GM21447 (cell line): ENCODE measurements around the gene OSMR.

Source experiments
- ATAC-seq: cut with Tn5 transposase; IDR thresholded peaks from one replicate; pipeline ENCODE4 v1.9.1; 2021; ENCODE audit not compliant: unreplicated experiment

Gene OSMR

DNA sequence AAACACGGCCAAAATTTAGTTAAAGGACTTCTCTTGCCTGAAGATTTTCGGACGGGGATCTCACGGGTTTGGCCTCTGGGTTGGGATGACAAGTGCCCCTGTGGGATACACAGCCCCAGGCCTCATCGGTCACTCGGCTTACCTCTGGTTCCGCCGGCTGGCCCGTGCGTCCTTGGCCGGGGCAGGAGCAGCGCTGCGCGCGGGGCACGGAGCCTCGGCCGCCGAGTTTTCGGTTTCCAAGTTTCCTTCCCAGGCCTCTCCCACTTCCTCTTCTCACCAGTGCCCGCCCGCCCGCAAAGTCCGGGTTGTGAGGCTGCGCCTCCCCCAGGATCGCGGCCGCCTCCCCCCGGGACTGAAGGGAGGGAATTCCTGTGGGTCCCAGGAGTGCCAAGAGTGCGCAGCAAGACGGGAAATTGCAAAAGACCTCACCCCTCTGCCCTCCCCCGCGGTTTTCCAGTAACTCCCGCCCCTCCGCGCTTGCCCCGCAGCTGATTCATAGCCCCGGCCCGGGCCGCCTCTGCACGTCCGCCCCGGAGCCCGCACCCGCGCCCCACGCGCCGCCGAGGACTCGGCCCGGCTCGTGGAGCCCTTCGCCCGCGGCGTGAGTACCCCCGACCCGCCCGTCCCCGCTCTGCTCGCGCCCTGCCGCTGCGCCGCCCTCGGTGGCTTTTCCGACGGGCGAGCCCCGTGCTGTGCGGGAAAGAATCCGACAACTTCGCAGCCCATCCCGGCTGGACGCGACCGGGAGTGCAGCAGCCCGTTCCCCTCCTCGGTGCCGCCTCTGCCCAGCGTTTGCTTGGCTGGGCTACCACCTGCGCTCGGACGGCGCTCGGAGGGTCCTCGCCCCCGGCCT lies at the start of gene OSMR:
Gene OSMR, plus strand, starts transcription at position 487 of the 853 bp plus-strand sequence. CDS start 23,033 bp downstream, outside the sequence.
- no peak for ATAC-seq

DNA sequence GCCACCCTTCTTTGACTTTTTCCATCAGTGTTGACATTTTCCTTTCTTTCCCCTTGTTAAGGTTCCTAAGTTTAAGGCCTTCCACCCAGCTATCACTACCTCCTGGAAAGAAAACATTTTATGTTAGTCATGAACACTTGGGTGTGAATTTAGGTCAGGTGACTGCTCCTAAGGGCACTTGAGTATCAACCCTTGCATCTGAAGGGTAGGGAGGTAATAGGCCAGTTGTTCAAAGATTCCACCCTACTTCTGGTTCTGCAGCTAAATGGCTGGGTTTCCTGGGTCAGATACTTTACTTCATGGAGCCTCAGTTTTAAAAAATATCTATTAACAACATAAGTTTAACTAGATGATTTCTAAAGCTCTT lies 49.1 kb upstream of the OSMR start:
- ATAC-seq, result no peak

DNA sequence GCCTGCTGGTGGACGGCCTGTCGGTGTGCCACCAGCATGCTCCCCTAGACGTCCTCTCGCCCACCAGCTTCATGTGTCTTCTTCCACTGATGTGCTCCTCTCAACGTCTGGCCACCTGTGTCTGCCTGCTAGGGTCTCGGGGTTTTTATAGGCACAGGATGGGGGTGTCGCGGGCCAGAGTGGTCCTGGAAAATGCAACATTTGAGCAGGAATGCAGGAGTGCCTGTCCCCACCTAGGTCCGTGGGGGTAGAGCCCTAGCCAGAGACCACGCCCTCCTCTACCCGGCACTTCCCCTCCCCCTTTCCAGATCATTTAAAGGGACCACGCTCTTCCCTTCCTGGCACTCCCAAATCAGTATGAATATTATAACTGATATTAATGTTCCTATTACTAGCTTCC lies 48.0 kb upstream of the OSMR start:
- ATAC-seq, result no peak

DNA sequence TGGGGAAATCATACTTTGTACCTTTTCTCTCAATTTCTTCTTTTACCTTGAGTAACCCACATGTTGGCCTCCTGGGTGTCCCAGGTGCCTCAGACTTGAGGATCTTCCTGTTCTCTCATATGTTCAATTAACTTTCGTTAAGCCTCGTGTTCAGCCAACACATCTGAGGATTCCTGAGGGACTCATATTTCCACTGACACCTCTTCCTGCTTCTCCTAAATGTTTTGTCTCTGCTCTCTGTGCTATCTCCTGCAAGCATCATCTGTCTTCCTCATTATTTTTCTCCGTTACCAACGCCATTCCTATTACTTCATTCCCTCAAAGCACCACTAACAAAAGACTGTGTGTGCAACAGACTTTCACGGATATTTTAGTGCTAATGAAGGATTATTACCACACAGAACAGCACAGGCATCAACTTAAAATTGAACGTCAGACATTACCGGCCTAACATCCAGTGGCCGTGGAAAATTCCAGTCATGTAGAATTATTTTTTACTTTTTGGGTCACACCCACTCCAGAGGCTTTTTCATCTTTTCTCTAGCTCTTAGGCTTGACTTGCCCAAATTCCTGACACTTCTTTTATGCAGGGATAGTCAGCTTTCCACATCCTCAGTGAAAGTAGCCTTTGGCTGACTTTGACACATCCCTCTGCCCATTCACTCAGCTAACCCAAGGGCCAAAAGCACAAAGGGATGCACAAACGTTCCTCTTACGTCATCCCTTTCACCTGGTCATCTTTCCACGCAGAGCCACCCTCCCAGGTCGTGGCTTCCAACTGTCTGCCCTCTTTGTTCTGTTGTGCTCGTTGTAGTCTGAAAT lies 46.0 kb upstream of the OSMR start:
- ATAC-seq, result no peak

DNA sequence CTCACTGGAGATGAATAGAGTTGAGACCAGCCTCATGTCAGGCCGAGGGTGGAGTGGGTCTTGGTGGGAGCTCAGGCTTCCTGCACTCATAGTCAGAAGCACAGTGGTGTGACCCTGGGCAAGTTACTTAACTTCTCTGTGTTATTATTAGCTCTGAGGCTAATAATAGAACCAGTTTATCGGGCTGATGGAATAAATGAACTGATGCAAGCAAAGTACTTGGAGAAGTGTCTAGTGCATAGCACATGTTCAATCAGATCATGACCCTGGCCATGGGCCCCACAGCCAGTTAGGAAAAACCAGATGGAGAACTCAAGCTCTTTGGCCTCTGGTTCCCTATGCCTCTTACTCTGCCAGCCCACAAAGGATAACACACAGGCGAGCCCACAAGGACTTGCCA lies 45.3 kb upstream of the OSMR start:
- no peak for ATAC-seq

DNA sequence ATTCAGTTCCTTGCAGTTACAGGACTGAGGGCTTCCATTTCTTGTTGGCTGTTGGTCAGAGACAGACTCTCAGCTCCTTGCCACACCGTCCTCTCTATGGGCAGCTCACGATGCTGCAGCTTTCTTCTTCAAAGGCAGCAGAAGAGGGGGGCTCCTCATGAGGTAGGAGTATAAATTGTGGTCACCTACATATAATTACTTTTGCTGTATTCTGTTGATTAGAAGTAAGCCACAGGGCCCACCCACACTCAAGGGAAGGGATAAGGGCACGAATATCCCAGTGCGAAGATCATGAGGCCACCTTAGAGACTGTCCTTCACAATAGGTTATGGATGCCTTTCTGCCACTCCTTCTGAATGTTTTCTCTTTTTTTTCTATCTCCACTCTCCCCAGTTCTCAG lies 43.7 kb upstream of the OSMR start:
- ATAC-seq, result no peak

DNA sequence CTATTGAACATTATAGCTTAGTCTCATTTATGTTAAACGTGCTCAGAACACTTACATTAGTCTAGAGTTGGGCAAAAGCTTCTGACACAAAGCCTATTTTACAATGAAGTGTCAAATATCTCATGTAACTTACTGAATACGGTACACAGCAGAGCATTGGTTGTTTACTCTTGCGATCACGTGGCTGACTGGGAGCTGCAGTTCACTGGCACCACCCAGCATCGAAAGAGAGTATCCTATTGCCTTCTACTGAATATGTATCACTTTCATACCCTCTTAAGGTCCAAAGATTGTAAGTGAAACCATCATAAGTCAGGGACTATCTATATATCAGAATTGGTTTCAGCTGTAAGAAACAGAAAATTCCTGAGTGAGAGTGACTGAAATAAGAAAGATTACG lies 42.6 kb upstream of the OSMR start:
- ATAC-seq, result no peak

DNA sequence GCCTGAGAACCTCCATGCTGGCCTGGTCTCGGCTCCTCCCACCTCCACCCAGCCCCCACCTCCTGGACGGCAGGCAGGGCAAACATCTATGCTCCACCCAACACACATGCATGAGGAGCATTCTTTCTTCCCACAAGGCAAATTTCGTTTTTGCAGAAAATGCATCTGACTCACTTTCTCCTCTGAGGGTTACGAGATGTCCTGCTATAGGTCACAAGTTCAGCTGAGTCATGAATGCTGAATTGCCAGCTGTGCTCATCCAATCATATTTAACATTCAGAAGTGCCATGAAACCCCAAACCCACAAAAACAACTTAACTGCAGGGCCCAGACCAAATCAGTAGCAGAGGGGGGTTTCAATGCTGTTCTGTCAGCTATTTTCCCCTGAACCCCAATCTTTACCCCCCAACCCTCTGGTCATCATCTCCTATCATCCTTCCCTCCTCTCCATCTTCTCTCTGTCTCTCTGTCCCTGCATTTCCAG lies 39.0 kb upstream of the OSMR start:
- ATAC-seq, result no peak

DNA sequence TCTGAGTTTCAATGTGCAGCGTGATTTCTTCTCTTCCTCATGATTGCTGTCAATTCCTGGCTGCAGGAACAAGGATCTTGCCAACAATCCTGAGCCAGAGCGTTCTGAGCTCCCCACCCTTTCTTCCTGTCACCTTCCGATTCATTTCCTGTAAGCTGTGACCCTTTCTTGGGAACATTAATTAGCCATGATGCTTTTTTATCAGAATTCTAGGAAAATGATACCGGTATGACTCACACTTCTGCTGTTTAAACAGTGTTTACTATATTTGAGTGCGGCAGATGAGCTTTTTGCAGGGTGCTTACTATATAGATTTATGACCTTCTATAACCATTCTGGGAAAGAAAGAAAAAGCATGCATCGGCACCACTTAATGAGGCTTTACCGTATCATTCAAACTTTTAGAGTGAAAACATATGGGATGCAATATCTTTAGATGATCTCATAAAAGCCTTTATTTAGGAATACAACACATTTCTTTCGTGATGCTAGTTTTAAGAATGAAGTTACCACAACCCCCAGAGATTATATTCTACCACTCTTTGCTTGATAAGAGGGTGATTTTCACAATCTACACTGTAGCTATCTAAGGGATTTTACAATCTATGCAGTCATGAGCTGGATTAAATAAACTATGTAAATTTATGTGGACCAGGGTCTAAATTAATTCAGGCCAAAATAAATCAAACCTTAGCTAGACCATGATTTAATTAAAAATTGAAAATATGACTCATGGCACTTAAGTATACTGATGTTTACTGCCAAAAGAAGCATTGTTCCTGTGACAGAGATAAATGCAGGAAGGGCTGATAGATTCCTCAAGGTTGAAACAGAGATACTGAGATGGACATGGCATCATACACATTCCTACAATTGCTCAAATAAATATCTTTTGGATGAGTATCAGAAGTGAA lies 38.0 kb upstream of the OSMR start:
- no peak for ATAC-seq

DNA sequence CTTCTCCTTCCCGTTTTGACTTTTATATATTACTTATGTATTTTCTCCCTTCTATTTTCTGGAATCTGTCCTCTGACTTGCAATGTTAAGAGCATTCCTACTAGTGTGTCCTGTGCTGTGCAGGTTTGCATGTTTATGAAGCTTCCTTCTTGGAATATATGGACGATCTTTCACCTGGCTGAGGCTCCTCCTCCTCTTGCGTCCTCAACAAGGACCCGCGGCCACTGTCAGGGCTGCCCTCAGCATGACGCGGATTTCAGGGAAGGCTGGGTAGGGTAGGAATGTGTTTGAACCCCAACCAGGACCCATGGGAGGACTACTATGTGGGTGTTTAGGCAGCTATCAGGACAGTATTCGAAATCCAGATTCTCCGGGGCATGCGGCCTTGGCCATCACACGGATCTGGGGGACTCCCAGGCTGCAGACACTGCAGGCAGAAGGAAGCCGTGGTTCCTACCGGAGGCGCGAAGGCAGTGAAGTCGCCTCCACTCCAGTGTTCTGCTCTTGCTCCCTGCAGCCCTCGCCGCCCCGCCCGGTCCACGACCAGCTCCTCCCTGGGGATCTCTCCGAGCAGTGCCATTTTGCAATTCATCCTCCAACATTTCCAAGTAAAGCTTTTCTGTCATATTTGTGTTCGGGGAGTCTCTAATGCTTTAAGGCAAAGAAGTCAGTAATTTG lies 37.0 kb upstream of the OSMR start:
- ATAC-seq, result no peak

DNA sequence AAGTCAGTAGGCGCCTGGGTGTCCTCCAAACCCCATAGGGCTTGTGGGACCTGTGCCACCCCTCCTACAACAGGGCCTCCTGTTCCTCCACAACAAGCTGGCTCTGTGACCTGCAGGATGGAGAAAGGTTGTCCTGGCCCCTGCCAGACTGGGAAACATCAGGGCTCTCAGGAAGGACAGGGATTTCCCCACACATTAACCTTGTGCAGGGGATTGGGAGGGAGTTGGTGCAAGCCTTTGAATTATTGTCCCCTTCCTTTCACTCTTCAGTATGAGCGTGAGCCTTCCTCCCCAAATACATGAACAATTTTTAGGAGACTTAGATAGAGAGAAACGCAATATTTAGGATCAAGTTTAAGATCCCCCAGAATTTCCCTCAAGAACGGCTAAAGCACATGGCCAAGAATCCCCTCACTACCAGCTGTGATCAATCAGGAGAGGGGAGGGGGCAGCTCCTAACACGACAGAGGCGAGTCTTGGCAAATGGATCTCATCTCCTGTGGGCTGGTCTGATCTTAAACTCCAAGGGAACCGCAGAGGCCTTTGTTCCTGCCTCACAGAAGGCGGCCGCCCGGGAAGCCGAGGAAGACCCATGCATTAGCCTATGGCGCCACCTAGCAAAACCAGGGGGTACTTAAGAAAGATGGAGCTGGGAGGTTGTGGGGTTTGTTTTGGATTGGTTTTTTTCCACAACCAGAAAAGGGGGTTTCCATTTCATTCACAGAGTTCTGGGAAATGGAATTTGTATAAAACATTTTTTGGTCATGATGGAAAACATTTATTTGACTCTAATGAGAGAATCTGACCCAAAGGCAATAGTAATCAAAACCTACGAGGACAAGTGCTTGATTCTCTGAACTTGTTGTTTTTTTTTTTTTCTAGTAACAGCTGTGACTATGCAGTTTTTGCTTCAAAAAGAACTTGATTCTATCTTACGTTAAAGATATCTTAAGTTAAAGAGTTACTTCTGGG lies 36.1 kb upstream of the OSMR start:
- no peak for ATAC-seq

DNA sequence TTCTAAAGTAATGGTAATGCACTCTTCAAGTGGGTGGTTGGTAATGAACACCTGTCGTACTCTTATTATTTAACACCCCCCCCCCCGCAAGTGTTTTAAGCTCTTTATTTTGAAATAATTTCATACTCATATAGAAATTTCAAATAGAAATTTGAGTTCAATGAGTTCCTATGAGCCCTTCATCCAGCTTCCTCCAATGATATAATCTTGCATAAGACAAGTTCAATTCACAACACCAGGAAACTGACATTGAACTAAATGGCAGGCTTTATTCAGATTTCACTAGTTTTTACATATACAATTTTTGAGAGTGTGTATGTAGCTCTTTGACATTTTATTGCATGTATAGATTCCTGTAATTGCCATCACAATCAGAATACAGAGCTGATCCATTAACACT lies 30.9 kb upstream of the OSMR start:
- no peak for ATAC-seq

DNA sequence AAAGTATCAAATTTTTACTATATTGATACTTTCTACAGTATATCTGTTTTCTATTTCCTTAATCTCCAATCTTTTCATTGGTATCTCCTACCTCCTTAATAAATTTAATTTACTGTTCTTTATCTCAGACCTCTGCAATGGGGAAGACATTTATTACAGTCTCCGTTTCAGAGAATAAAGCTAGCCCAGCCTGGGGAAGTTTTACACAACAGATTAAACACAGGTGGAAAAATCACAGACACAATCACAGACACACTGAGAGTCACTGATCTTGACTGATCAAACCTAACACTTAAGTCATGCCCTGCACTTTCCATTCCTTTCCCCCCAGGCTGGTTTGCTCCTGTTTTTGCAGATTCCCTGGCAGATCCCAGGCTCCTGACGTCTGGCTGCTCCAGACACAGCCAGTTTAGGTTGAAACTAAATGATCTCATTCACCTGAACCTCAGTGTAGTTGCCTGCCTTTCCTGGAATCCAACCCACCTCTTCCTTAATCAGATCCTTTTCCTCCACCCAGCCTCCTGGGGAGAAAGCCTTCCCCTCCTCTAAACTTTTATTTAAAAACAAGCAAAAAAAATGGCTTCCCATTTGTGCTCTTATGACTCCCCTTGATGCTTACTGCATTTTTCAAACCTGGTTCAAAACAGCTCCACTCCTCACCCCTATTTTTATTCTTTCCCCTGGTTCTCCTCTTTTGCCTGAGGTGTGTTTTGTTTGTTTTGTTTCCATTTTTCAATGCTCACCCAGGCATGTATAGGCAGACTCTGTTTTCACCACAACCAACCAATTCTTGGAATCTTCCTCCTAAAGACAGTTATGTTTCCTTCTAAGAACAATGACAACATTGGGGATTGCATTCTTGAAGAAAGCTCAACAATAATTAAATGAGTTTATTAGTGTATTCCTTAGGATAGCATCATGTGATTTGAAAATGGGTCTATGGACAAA lies 29.5 kb upstream of the OSMR start:
- no peak for ATAC-seq

DNA sequence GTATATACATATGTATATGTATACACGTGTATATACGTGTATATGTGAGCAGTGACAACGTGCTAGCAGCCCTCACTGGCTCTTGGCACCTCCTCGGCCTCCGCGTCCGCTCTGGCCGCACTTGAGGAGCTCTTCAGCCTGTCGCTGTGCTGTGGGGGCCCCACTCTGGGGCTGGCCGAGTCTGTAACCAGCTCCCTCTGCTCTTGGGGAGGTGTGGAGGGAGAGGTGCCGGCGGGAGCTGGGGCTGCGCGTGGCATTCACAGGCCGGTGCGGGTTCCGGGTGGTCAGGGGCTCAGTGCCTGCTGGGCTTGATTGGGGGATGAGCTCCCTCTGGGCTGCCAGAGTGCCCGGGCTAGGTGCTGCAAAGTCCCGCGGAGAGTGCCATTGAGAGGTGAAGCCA lies 24.1 kb upstream of the OSMR start:
- ATAC-seq, result no peak

DNA sequence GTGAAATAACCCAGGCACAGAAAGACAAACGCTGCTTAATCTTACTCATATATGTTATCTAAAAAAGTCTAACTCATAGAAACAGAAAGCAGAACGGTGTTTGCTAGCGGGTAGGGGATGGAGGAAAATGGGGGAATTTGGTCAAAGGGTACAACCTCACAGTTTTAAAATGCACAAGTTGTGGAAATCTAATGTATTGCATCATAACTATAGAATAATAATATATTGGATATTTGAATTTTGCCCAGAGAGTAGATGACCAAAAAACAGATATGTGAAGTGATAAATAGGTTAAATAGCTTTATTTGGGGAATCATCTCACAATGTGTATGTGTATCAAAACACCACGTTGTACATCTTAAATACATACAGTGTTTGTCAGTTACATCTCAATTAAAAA lies 22.3 kb upstream of the OSMR start:
- ATAC-seq, result no peak

DNA sequence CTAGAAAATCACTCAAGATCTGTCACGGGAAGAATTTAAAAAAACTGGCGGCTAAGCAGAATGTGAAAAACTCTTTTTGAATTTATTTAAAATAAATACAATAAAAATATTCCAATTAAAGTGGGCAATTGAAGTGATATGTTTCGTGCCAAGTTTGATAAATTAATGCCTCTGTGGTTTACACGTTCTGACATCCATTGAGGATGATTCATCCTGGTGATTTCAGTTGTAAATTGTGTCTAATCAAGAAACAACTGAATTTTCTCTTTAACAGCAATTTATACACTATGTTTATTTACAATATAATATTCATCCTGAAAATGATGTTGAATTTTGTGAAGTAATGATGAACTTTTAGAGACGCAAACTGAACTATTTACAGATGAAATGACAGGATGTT lies 21.0 kb upstream of the OSMR start:
- no peak for ATAC-seq

DNA sequence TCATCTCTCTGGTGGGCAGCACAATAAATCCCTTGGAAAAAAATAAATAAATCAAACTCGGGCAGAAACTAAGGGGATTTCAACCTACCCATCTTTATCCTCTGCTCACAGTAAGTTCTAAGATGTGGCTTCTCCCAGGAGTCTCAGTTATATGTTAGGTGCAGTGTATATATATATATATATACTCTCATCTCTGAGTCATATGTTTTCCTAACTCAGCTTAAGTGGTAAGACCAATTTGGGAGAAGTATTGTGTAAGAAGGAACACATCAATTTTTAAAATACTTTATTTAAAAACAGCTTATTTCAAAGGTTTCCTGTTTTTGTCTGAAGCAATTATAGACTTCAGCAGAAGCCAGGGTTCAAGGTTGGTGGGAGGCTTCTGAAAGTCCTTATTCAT lies 20.3 kb upstream of the OSMR start:
- ATAC-seq, result no peak

DNA sequence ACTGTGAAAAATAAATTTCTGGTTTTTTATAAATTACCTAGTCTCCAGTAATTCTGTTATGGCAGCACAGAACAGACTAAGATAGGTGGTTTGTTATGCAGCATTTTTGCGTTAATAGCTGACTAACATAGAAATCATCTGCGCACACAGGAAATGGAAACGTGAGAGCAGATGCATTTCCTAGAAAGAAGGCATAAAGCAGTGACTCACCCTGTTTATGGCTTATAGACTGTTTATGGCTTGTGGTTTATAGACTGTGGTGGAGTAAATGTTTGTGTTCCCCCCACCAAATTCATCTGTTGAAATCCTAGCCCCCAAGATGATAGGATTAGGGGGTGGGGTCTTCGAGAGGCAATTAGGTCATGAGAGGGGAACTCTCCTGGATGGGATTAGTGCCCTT lies 18.3 kb upstream of the OSMR start:
- ATAC-seq, result no peak
